Measurements from ENCODE around the gene NPDC1. TPM values are rescaled to one million over a fixed set of nuclear protein-coding genes. Genes with fewer than 3 reads are reported as not detected.

Gene NPDC1
- polyA plus RNA-seq, 2 of the 4 experiments (the other 2 are of a cell fraction): 12.7 to 40.6 TPM

DNA sequence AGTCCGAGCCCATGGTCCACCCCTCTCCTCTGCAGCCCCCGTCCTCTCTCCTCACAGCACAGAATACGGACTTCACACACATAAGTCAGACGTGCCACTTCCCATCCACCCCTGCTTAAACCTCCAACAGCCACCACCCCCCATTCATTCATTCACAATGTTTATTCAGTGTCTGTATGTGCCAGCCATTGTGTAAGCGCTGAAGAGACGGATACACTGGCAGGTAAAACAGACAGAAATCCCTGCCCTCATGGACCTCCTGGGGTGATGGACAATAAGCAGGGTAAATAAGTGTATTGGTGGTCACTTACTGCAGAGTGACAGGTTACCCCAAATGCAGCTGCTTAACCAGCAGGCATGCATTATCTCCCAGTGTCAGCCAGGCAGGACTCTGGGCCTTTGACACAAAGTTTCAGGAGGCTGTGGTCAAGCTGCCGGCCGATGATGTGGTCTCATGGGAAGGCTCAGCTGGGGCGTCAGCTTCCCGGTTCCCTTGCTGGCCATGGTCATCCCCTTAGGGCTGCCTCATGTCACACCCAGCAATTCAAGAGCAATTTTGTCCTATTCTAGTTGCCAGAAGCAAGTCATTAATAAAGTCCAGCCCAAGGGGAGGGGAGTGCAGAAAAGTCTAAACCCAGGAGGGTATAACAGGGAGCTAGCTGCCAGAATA is 55.6 kb downstream of the NPDC1 start:
- ChIA-PET POLR2A (interaction anchor here (1.9 kb wide), 1 partner anchor 96 kb away, joined by 6 read pairs; the partner anchor contains the start of gene MAN1B1), CTCF (interaction anchor here (0.9 to 4.7 kb wide), 6 partner anchors 39 to 148 kb away, joined by 3 to 29 read pairs (median 6); partner anchors contain the start of genes ABCA2 and AJM1)
- DNase-seq (ENCODE audit: low read depth in 1 of 2, low spot score in 1 of 2): no peak
- no peak for TF ChIP-seq CHD4 (IDR thresholded peaks at IDR 0.05; ENCODE audit: borderline replicate concordance)
- TF ChIP-seq, protein P1, sequence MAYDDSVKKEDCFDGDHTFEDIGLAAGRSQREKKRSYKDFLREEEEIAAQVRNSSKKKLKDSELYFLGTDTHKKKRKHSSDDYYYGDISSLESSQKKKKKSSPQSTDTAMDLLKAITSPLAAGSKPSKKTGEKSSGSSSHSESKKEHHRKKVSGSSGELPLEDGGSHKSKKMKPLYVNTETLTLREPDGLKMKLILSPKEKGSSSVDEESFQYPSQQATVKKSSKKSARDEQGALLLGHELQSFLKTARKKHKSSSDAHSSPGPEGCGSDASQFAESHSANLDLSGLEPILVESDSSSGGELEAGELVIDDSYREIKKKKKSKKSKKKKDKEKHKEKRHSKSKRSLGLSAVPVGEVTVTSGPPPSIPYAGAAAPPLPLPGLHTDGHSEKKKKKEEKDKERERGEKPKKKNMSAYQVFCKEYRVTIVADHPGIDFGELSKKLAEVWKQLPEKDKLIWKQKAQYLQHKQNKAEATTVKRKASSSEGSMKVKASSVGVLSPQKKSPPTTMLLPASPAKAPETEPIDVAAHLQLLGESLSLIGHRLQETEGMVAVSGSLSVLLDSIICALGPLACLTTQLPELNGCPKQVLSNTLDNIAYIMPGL (CRISPR knock-in tag; IDR thresholded peaks at IDR 0.05; ENCODE audit: borderline replicate concordance): no peak
- no peak for TF ChIP-seq NR3C1 (IDR thresholded peaks at IDR 0.05)
- no peak overlapping the region for H3K4me3 ChIP-seq
- 0 out of 3 replicates have a peak overlapping the region, but pooled peaks have one; percentile 10 for H3K4me2 ChIP-seq
- H3K9me3 ChIP-seq: peaks cover 3% of the 10 kb centered on the region; the same call in 1 of the 3 replicates
- no peak for FAIRE-seq
- H3K27ac ChIP-seq: peak overlapping the region; percentile 21 to 97; a peak in 3 of 6 replicates
- WGBS (ENCODE audit: missing lambda C conversion rate): 81% methylated on average over 10 of the region's 10 CpGs
- no peak for ATAC-seq
- H3K4me1 ChIP-seq: peaks cover 27% of the 10 kb centered on the region

Small RNA genes within 50 kb of the gene (small RNA-seq; reads per million reads assigned to genes)
- gene RF00153: 0 reads per million in 6 experiments

Other genes with a start within 250 kb of the NPDC1 start
Only the 30 nearest of the 37 such genes appear.
- gene MAMDC4, start 193.8 kb downstream of the NPDC1 start, polyA plus RNA-seq (2011; rRNA removed): 1.3 and 1.5 TPM in 2 replicates
- gene MAMDC4, start 193.8 kb downstream of the NPDC1 start, polyA plus RNA-seq (2017; fragmentation: RNase III; extraction: RNeasy Plus Mini Kit Qiagen cat#74134 plus additional on column Dnase treatment): 7.3 to 9.1 TPM (median 7.6 TPM) in 3 replicates
- gene EDF1, start 179.9 kb downstream of the NPDC1 start, polyA plus RNA-seq (2011; rRNA removed): 284 and 464 TPM in 2 replicates
- gene EDF1, start 179.9 kb downstream of the NPDC1 start, polyA plus RNA-seq (2017; fragmentation: RNase III; extraction: RNeasy Plus Mini Kit Qiagen cat#74134 plus additional on column Dnase treatment): 472 to 560 TPM (median 477 TPM) in 3 replicates
- 23.8 and 24.5 TPM in 2 replicates for gene TRAF2, start 159.7 kb downstream of the NPDC1 start, polyA plus RNA-seq (2011; rRNA removed)
- 36.4 to 49.4 TPM (median 39.5 TPM) in 3 replicates for gene TRAF2, start 159.7 kb downstream of the NPDC1 start, polyA plus RNA-seq (2017; fragmentation: RNase III; extraction: RNeasy Plus Mini Kit Qiagen cat#74134 plus additional on column Dnase treatment)
- gene FBXW5, start 101.4 kb downstream of the NPDC1 start, polyA plus RNA-seq (2011; rRNA removed): 37.3 and 37.5 TPM in 2 replicates
- gene FBXW5, start 101.4 kb downstream of the NPDC1 start, polyA plus RNA-seq (2017; fragmentation: RNase III; extraction: RNeasy Plus Mini Kit Qiagen cat#74134 plus additional on column Dnase treatment): 59.3 to 61.4 TPM (median 59.5 TPM) in 3 replicates
- 0.41 and 0.45 TPM in 2 replicates for gene C8G, start 100.9 kb downstream of the NPDC1 start, polyA plus RNA-seq (2011; rRNA removed)
- 1.1 to 1.3 TPM (median 1.1 TPM) in 3 replicates for gene C8G, start 100.9 kb downstream of the NPDC1 start, polyA plus RNA-seq (2017; fragmentation: RNase III; extraction: RNeasy Plus Mini Kit Qiagen cat#74134 plus additional on column Dnase treatment)
- gene LCN12, start 93.9 kb downstream of the NPDC1 start, polyA plus RNA-seq (2011; rRNA removed): 0.74 and 1.8 TPM in 2 replicates
- 2.8 to 3.6 TPM (median 3.0 TPM) in 3 replicates for gene LCN12, start 93.9 kb downstream of the NPDC1 start, polyA plus RNA-seq (2017; fragmentation: RNase III; extraction: RNeasy Plus Mini Kit Qiagen cat#74134 plus additional on column Dnase treatment)
- gene PTGDS, start 68.7 kb downstream of the NPDC1 start, polyA plus RNA-seq (2011; rRNA removed): 0.31 and 0.33 TPM in 2 replicates
- 0.18 to 0.34 TPM (median 0.26 TPM) in 3 replicates for gene PTGDS, start 68.7 kb downstream of the NPDC1 start, polyA plus RNA-seq (2017; fragmentation: RNase III; extraction: RNeasy Plus Mini Kit Qiagen cat#74134 plus additional on column Dnase treatment)
- gene LCNL1, start 63.2 kb downstream of the NPDC1 start, polyA plus RNA-seq (2011; rRNA removed): 0.04 and 0.19 TPM in 2 replicates
- gene LCNL1, start 63.2 kb downstream of the NPDC1 start, polyA plus RNA-seq (2017; fragmentation: RNase III; extraction: RNeasy Plus Mini Kit Qiagen cat#74134 plus additional on column Dnase treatment): 0.05 to 0.08 TPM (median 0.08 TPM) in 3 replicates
- 12.6 and 15.6 TPM in 2 replicates for gene PAXX, start 53.8 kb downstream of the NPDC1 start, polyA plus RNA-seq (2011; rRNA removed)
- gene PAXX, start 53.8 kb downstream of the NPDC1 start, polyA plus RNA-seq (2017; fragmentation: RNase III; extraction: RNeasy Plus Mini Kit Qiagen cat#74134 plus additional on column Dnase treatment): 50.7 to 57.0 TPM (median 53.2 TPM) in 3 replicates
- 0.33 and 0.61 TPM in 2 replicates for gene CLIC3, start 49.6 kb downstream of the NPDC1 start, polyA plus RNA-seq (2011; rRNA removed)
- 5.1 to 6.6 TPM (median 6.4 TPM) in 3 replicates for gene CLIC3, start 49.6 kb downstream of the NPDC1 start, polyA plus RNA-seq (2017; fragmentation: RNase III; extraction: RNeasy Plus Mini Kit Qiagen cat#74134 plus additional on column Dnase treatment)
- 8.3 and 10.1 TPM in 2 replicates for gene ABCA2, start 17.9 kb downstream of the NPDC1 start, polyA plus RNA-seq (2011; rRNA removed)
- gene ABCA2, start 17.9 kb downstream of the NPDC1 start, polyA plus RNA-seq (2017; fragmentation: RNase III; extraction: RNeasy Plus Mini Kit Qiagen cat#74134 plus additional on column Dnase treatment): 23.0 to 25.6 TPM (median 24.7 TPM) in 3 replicates
- not detected in 2 replicates for gene FUT7, start 14.1 kb downstream of the NPDC1 start, polyA plus RNA-seq (2011; rRNA removed)
- 0.07 TPM in 1 of 3 replicates, not detected in the others for gene FUT7, start 14.1 kb downstream of the NPDC1 start, polyA plus RNA-seq (2017; fragmentation: RNase III; extraction: RNeasy Plus Mini Kit Qiagen cat#74134 plus additional on column Dnase treatment)
- gene ENTPD2, start 7.9 kb upstream of the NPDC1 start, polyA plus RNA-seq (2011; rRNA removed): 0.75 and 2.3 TPM in 2 replicates
- 0.71 to 1.2 TPM (median 1.1 TPM) in 3 replicates for gene ENTPD2, start 7.9 kb upstream of the NPDC1 start, polyA plus RNA-seq (2017; fragmentation: RNase III; extraction: RNeasy Plus Mini Kit Qiagen cat#74134 plus additional on column Dnase treatment)
- 6.5 and 6.9 TPM in 2 replicates for gene SAPCD2, start 24.4 kb upstream of the NPDC1 start, polyA plus RNA-seq (2011; rRNA removed)
- 13.1 to 16.4 TPM (median 14.6 TPM) in 3 replicates for gene SAPCD2, start 24.4 kb upstream of the NPDC1 start, polyA plus RNA-seq (2017; fragmentation: RNase III; extraction: RNeasy Plus Mini Kit Qiagen cat#74134 plus additional on column Dnase treatment)
- 1.2 and 1.9 TPM in 2 replicates for gene UAP1L1, start 31.3 kb upstream of the NPDC1 start, polyA plus RNA-seq (2011; rRNA removed)
- 4.8 to 7.8 TPM (median 6.0 TPM) in 3 replicates for gene UAP1L1, start 31.3 kb upstream of the NPDC1 start, polyA plus RNA-seq (2017; fragmentation: RNase III; extraction: RNeasy Plus Mini Kit Qiagen cat#74134 plus additional on column Dnase treatment)
- gene MAN1B1, start 40.8 kb upstream of the NPDC1 start, polyA plus RNA-seq (2011; rRNA removed): 31.7 and 47.8 TPM in 2 replicates
- 45.1 to 48.6 TPM (median 47.0 TPM) in 3 replicates for gene MAN1B1, start 40.8 kb upstream of the NPDC1 start, polyA plus RNA-seq (2017; fragmentation: RNase III; extraction: RNeasy Plus Mini Kit Qiagen cat#74134 plus additional on column Dnase treatment)
- gene DPP7, start 68.6 kb upstream of the NPDC1 start, polyA plus RNA-seq (2011; rRNA removed): 27.6 and 36.0 TPM in 2 replicates
- 61.3 to 71.8 TPM (median 68.5 TPM) in 3 replicates for gene DPP7, start 68.6 kb upstream of the NPDC1 start, polyA plus RNA-seq (2017; fragmentation: RNase III; extraction: RNeasy Plus Mini Kit Qiagen cat#74134 plus additional on column Dnase treatment)
- 0.11 and 0.13 TPM in 2 replicates for gene GRIN1, start 93.0 kb upstream of the NPDC1 start, polyA plus RNA-seq (2011; rRNA removed)
- gene GRIN1, start 93.0 kb upstream of the NPDC1 start, polyA plus RNA-seq (2017; fragmentation: RNase III; extraction: RNeasy Plus Mini Kit Qiagen cat#74134 plus additional on column Dnase treatment): 0.30 to 0.51 TPM (median 0.45 TPM) in 3 replicates
- 0.08 and 0.09 TPM in 2 replicates for gene LRRC26, start 123.9 kb upstream of the NPDC1 start, polyA plus RNA-seq (2011; rRNA removed)
- 0.80 to 1.2 TPM (median 1.0 TPM) in 3 replicates for gene LRRC26, start 123.9 kb upstream of the NPDC1 start, polyA plus RNA-seq (2017; fragmentation: RNase III; extraction: RNeasy Plus Mini Kit Qiagen cat#74134 plus additional on column Dnase treatment)
- not detected in 2 replicates for gene TMEM210, start 125.9 kb upstream of the NPDC1 start, polyA plus RNA-seq (2011; rRNA removed)
- gene TMEM210, start 125.9 kb upstream of the NPDC1 start, polyA plus RNA-seq (2017; fragmentation: RNase III; extraction: RNeasy Plus Mini Kit Qiagen cat#74134 plus additional on column Dnase treatment): not detected in 3 replicates
- 17.5 and 22.3 TPM in 2 replicates for gene ANAPC2, start 142.4 kb upstream of the NPDC1 start, polyA plus RNA-seq (2011; rRNA removed)
- 35.4 to 40.7 TPM (median 39.9 TPM) in 3 replicates for gene ANAPC2, start 142.4 kb upstream of the NPDC1 start, polyA plus RNA-seq (2017; fragmentation: RNase III; extraction: RNeasy Plus Mini Kit Qiagen cat#74134 plus additional on column Dnase treatment)
- gene SSNA1, start 142.5 kb upstream of the NPDC1 start, polyA plus RNA-seq (2011; rRNA removed): 52.6 and 54.1 TPM in 2 replicates
- 89.2 to 102 TPM (median 102 TPM) in 3 replicates for gene SSNA1, start 142.5 kb upstream of the NPDC1 start, polyA plus RNA-seq (2017; fragmentation: RNase III; extraction: RNeasy Plus Mini Kit Qiagen cat#74134 plus additional on column Dnase treatment)
- 2.1 and 2.4 TPM in 2 replicates for gene TPRN, start 154.6 kb upstream of the NPDC1 start, polyA plus RNA-seq (2011; rRNA removed)
- gene TPRN, start 154.6 kb upstream of the NPDC1 start, polyA plus RNA-seq (2017; fragmentation: RNase III; extraction: RNeasy Plus Mini Kit Qiagen cat#74134 plus additional on column Dnase treatment): 5.3 to 6.5 TPM (median 6.3 TPM) in 3 replicates
- 47.3 and 51.8 TPM in 2 replicates for gene TMEM203, start 159.5 kb upstream of the NPDC1 start, polyA plus RNA-seq (2011; rRNA removed)
- gene TMEM203, start 159.5 kb upstream of the NPDC1 start, polyA plus RNA-seq (2017; fragmentation: RNase III; extraction: RNeasy Plus Mini Kit Qiagen cat#74134 plus additional on column Dnase treatment): 29.2 to 31.0 TPM (median 31.0 TPM) in 3 replicates
- gene NDOR1, start 159.5 kb upstream of the NPDC1 start, polyA plus RNA-seq (2011; rRNA removed): 5.6 and 6.4 TPM in 2 replicates
- gene NDOR1, start 159.5 kb upstream of the NPDC1 start, polyA plus RNA-seq (2017; fragmentation: RNase III; extraction: RNeasy Plus Mini Kit Qiagen cat#74134 plus additional on column Dnase treatment): 17.9 to 19.5 TPM (median 17.9 TPM) in 3 replicates
- gene RNF208, start 176.1 kb upstream of the NPDC1 start, polyA plus RNA-seq (2011; rRNA removed): 0.06 and 0.29 TPM in 2 replicates
- 1.0 to 1.7 TPM (median 1.7 TPM) in 3 replicates for gene RNF208, start 176.1 kb upstream of the NPDC1 start, polyA plus RNA-seq (2017; fragmentation: RNase III; extraction: RNeasy Plus Mini Kit Qiagen cat#74134 plus additional on column Dnase treatment)
- 0.30 and 0.32 TPM in 2 replicates for gene CYSRT1, start 179.0 kb upstream of the NPDC1 start, polyA plus RNA-seq (2011; rRNA removed)
- gene CYSRT1, start 179.0 kb upstream of the NPDC1 start, polyA plus RNA-seq (2017; fragmentation: RNase III; extraction: RNeasy Plus Mini Kit Qiagen cat#74134 plus additional on column Dnase treatment): 0.81 to 1.0 TPM (median 0.87 TPM) in 3 replicates
- not detected in 2 replicates for gene RNF224, start 181.3 kb upstream of the NPDC1 start, polyA plus RNA-seq (2011; rRNA removed)
- gene RNF224, start 181.3 kb upstream of the NPDC1 start, polyA plus RNA-seq (2017; fragmentation: RNase III; extraction: RNeasy Plus Mini Kit Qiagen cat#74134 plus additional on column Dnase treatment): 0.04 to 0.07 TPM (median 0.07 TPM) in 3 replicates
- not detected in 2 replicates for gene SLC34A3, start 184.7 kb upstream of the NPDC1 start, polyA plus RNA-seq (2011; rRNA removed)
- gene SLC34A3, start 184.7 kb upstream of the NPDC1 start, polyA plus RNA-seq (2017; fragmentation: RNase III; extraction: RNeasy Plus Mini Kit Qiagen cat#74134 plus additional on column Dnase treatment): 0.04 to 0.05 TPM (median 0.05 TPM) in 3 replicates
- 256 and 268 TPM in 2 replicates for gene TUBB4B, start 195.1 kb upstream of the NPDC1 start, polyA plus RNA-seq (2011; rRNA removed)
- 646 to 795 TPM (median 671 TPM) in 3 replicates for gene TUBB4B, start 195.1 kb upstream of the NPDC1 start, polyA plus RNA-seq (2017; fragmentation: RNase III; extraction: RNeasy Plus Mini Kit Qiagen cat#74134 plus additional on column Dnase treatment)